HG03432 (cell line): ENCODE results near the gene CBLB.
A peak's percentile ranks its signal among the peaks of the same experiment; 100 is the strongest.

Source experiments
- ATAC-seq: cut with Tn5 transposase; IDR thresholded peaks from one replicate; pipeline ENCODE4 v1.9.1; 2021; ENCODE audit warnings: mild to moderate bottlenecking, moderate library complexity; ENCODE audit not compliant: unreplicated experiment

Gene CBLB

GRCh38 chr3:105876780-105877327, 8.0 kb upstream of the CBLB start:
- peak; percentile 68 for ATAC-seq

GRCh38 chr3:105869861-105870755, 1.3 kb upstream of the CBLB start:
- ATAC-seq = no peak

GRCh38 chr3:105869531-105869833, 670 bp upstream of the CBLB start:
- no peak for ATAC-seq

- peak; percentile 4 for ATAC-seq
These were observed 426 bp downstream of the CBLB start for GRCh38 chr3:105868431-105868741.

GRCh38 chr3:105867712-105868430, 941 bp downstream of the CBLB start:
- no peak for ATAC-seq

GRCh38 chr3:105866656-105867653, 1.9 kb downstream of the CBLB start:
- ATAC-seq = peak; percentile 26

- ATAC-seq = no peak
These were observed 2.9 kb downstream of the CBLB start for GRCh38 chr3:105865867-105866350.

- ATAC-seq = no peak
These were observed 3.7 kb downstream of the CBLB start for GRCh38 chr3:105865016-105865623.

- ATAC-seq = no peak
These were observed 4.6 kb downstream of the CBLB start for GRCh38 chr3:105864212-105864611.

- ATAC-seq = no peak
These were observed 5.2 kb downstream of the CBLB start for GRCh38 chr3:105863608-105864007.

- ATAC-seq = peak; percentile 79
These were observed 6.6 kb downstream of the CBLB start for GRCh38 chr3:105862217-105862616.

- no peak for ATAC-seq
These were observed 8.2 kb downstream of the CBLB start for GRCh38 chr3:105860641-105861040.

- ATAC-seq = no peak
These were observed 10.8 kb downstream of the CBLB start for GRCh38 chr3:105858017-105858416.

- ATAC-seq = no peak
These were observed 11.2 kb downstream of the CBLB start for GRCh38 chr3:105857601-105858000.

- no peak for ATAC-seq
These were observed 12.2 kb downstream of the CBLB start for GRCh38 chr3:105856605-105857004.

- peak; percentile 99 for ATAC-seq
These were observed 14.9 kb downstream of the CBLB start for GRCh38 chr3:105853801-105854432.

- no peak for ATAC-seq
These were observed 17.2 kb downstream of the CBLB start for GRCh38 chr3:105851582-105851981.

GRCh38 chr3:105851176-105851575, 17.6 kb downstream of the CBLB start:
- no peak for ATAC-seq

GRCh38 chr3:105850593-105850992, 18.2 kb downstream of the CBLB start:
- no peak for ATAC-seq

- ATAC-seq = no peak
These were observed 20.0 kb downstream of the CBLB start for GRCh38 chr3:105848821-105849220.
